GM21515 (cell line): ENCODE results near the gene CDHR5.

ENCODE experiments used
- ATAC-seq: cut with Tn5 transposase; IDR thresholded peaks from one replicate; pipeline ENCODE4 v1.9.1; 2021; ENCODE audit not compliant: unreplicated experiment

CDHR5 gene

GRCh38 chr11:569158-569885, 55.4 kb downstream of the CDHR5 start:
- ATAC-seq, result no peak

- peak; percentile 71 for ATAC-seq
Measured at GRCh38 chr11:568306-569157, 56.2 kb downstream of the CDHR5 start.

GRCh38 chr11:567629-568292, 57.0 kb downstream of the CDHR5 start:
- ATAC-seq, result peak; percentile 7

GRCh38 chr11:567011-567628, 57.6 kb downstream of the CDHR5 start:
- no peak for ATAC-seq
